ENCODE data around the gene HOMER3.

DNA sequence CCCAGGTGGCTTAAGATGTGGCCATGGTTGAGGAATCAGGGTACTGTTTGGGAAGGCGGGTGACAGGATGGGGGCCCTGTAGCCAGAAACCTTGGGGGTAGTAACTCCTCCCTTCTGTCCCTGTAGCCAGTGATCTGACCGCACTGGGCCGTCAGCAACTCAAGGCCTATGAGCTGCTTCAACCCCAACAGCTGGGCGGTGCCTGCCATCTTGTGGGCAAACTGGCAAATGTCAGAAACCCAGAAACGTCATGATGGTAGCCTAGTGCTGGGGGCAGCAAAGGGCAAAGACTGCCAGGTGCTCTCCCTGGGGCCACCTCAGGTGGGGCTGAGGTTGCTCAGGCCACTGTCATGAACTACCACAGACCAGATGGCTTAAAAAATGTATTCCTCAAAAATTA lies 25.4 kb downstream of the HOMER3 start:
- TF ChIP-seq, protein P1, sequence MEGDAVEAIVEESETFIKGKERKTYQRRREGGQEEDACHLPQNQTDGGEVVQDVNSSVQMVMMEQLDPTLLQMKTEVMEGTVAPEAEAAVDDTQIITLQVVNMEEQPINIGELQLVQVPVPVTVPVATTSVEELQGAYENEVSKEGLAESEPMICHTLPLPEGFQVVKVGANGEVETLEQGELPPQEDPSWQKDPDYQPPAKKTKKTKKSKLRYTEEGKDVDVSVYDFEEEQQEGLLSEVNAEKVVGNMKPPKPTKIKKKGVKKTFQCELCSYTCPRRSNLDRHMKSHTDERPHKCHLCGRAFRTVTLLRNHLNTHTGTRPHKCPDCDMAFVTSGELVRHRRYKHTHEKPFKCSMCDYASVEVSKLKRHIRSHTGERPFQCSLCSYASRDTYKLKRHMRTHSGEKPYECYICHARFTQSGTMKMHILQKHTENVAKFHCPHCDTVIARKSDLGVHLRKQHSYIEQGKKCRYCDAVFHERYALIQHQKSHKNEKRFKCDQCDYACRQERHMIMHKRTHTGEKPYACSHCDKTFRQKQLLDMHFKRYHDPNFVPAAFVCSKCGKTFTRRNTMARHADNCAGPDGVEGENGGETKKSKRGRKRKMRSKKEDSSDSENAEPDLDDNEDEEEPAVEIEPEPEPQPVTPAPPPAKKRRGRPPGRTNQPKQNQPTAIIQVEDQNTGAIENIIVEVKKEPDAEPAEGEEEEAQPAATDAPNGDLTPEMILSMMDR (IDR thresholded peaks at IDR 0.05) = peak; percentile 60
- TF ChIP-seq EZH2 (IDR thresholded peaks at IDR 0.05) (no peak), EZH2phosphoT487 (IDR thresholded peaks at IDR 0.05) (no peak)
